Stimulated activated CD8-positive, alpha-beta memory T cell treated with anti-CD3 and anti-CD28 coated beads, Interleukin-2, amount 100 ng/mL, for 48 hours (primary cell): ENCODE results near the gene STAB2.

ENCODE experiments used
- DNase-seq, 2 donors: peaks; one replicate each; pipeline ENCODE4 v3.0.0-alpha.2; 2020; ENCODE audit warnings: low read depth in 2 of 2

STAB2 gene

GRCh38 chr12:103580026-103580425, 7.0 kb upstream of the STAB2 start:
- no peak for DNase-seq

GRCh38 chr12:103583008-103583407, 4.1 kb upstream of the STAB2 start:
- DNase-seq, result no peak

- DNase-seq, result no peak
Observed at GRCh38 chr12:103586132-103586531, 941 bp upstream of the STAB2 start.

GRCh38 chr12:103588680-103589079, 1.6 kb downstream of the STAB2 start:
- DNase-seq, result no peak

- no peak for DNase-seq
Observed at GRCh38 chr12:103589517-103589916, 2.4 kb downstream of the STAB2 start.

- no peak for DNase-seq
Observed at GRCh38 chr12:103590271-103590670, 3.2 kb downstream of the STAB2 start.

GRCh38 chr12:103596981-103597380, 9.9 kb downstream of the STAB2 start:
- no peak for DNase-seq

- no peak for DNase-seq
Observed at GRCh38 chr12:103599274-103599673, 12.2 kb downstream of the STAB2 start.

- no peak for DNase-seq
Observed at GRCh38 chr12:103600967-103601728, 14.1 kb downstream of the STAB2 start.

- no peak for DNase-seq
Observed at GRCh38 chr12:103620395-103620794, 33.3 kb downstream of the STAB2 start.

GRCh38 chr12:103623716-103624115, 36.6 kb downstream of the STAB2 start:
- no peak for DNase-seq

- no peak for DNase-seq
Observed at GRCh38 chr12:103626498-103626897, 39.4 kb downstream of the STAB2 start.

GRCh38 chr12:103627189-103627855, 40.2 kb downstream of the STAB2 start:
- no peak for DNase-seq

GRCh38 chr12:103632554-103633216, 45.6 kb downstream of the STAB2 start:
- peak; percentile 40 to 58 for DNase-seq

- DNase-seq, result no peak
Observed at GRCh38 chr12:103634732-103635131, 47.7 kb downstream of the STAB2 start.

GRCh38 chr12:103635419-103635818, 48.3 kb downstream of the STAB2 start:
- no peak for DNase-seq

GRCh38 chr12:103637021-103637420, 49.9 kb downstream of the STAB2 start:
- DNase-seq, result no peak

GRCh38 chr12:103637429-103637828, 50.4 kb downstream of the STAB2 start:
- DNase-seq, result no peak

GRCh38 chr12:103639983-103640382, 52.9 kb downstream of the STAB2 start:
- no peak for DNase-seq

- DNase-seq, result no peak
Observed at GRCh38 chr12:103640410-103640809, 53.3 kb downstream of the STAB2 start.

GRCh38 chr12:103640831-103641230, 53.8 kb downstream of the STAB2 start:
- DNase-seq, result no peak

GRCh38 chr12:103642240-103642864, 55.3 kb downstream of the STAB2 start:
- DNase-seq, result no peak
